ENCODE data around the gene TTLL9.
A peak's percentile ranks its signal among the peaks of the same experiment; 100 is the strongest.
"Not testable (repeated sequence)": the region's sequence is repeated elsewhere in the genome, so short reads cannot be mapped to it uniquely, and the experiment has no call there.

TTLL9 gene

GRCh38 chr20:31917962-31918412 lies 47.6 kb downstream of the TTLL9 start:
- not testable (repeated sequence) for DNase-seq (ENCODE audit: low spot score)

GRCh38 chr20:31918466-31919105 lies 48.2 kb downstream of the TTLL9 start:
- DNase-seq (ENCODE audit: low spot score) = no peak

DNA sequence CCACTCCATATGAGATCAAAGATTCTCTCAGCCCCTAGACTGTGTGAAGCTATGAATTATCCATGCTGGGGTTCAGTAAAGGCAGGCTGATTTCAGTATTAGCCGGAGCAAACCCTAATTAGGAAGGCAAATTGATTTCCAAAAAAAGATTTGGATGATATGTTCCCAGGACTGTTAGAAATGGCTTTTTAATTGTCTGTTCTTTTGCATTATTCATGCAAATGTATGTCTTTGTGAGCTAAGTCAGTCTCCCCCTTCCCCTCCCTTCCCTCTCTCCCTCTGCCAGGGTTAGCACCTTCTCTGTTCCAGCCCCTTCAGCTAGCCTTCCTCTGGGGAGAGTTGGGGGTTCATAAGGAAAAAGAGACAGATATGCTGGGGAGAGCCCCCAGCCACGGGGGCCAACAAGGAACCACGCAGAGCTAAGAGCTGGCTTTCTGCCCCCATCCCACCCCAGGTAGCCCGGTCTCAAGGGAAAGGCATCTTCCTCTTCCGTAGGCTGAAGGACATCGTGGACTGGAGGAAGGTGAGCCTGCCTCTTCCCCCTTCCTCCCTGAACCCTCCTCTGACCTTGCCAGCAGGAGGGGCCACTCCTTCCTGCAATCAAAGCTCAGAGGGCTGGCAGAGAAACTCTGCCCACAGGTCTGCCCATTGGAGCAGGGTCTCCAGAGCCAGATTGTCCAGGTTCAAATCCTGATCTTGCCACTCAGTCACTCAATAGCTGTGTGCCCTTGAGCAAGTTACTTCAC lies 49.1 kb downstream of the TTLL9 start:
- no peak for DNase-seq (ENCODE audit: low spot score)

DNA sequence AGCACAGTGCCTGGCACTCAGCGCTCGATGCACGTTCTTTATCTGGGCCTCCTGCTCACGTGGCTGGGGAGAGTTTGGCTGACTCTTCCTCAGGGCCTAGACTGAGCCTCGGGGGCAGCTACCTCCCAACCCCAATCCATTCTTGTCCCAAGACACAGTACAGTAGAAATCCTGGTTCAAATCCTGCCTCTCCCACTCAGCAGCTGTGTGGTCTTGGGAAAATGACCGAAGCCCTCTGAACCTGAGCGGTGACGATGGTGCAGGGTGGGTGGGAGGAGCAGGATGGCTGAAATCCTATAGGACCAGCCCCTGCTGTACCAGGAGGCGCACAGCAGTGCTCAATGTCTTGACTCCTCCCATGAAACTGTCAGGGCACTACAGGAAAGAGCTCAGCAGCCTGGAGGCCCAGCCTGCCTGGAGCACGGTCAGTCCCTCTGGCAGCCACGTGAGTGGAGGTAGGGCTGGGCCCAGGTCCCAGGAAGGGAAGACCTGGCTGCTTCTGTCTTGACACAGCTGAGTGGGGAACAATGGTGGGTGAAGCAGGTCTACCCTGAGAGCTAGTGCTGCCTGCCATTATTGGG lies 49.9 kb downstream of the TTLL9 start:
- DNase-seq (ENCODE audit: low spot score) = no peak

DNA sequence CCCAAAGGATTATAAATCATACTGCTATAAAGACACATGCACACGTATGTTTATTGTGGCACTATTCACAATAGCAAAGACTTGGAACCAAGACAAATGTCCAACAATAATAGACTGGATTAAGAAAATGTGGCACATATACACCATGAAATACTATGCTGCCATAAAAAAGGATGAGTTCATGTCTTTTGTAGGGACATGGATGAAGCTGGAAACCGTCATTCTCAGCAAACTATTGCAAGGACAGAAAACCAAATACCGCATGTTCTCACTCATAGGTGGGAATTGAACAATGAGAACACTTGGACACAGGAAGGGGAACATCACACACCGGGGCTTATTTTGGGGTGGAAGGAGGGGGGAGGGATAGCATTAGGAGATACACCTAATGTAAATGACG lies 51.0 kb downstream of the TTLL9 start:
- not testable (repeated sequence) for DNase-seq (ENCODE audit: low spot score)

DNA sequence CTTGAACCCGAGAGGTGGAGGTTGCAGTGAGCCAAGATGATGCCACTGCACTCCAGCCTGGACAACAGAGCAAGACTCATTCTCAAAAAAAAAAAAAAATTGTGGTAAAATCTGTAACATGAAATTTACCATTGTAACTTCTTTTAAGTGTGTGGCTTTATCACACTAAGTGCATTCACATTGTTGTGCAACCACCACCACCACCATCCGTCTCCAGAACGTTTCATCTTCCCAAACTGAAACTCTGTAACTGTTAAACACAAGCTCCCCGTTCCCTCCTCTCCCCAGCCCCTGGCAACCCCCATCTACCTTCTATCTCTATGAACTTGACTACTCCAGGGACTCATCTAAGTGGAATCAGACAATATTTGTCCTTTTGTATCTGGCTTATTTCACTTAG lies 51.7 kb downstream of the TTLL9 start:
- DNase-seq (ENCODE audit: low spot score) = no peak

DNA sequence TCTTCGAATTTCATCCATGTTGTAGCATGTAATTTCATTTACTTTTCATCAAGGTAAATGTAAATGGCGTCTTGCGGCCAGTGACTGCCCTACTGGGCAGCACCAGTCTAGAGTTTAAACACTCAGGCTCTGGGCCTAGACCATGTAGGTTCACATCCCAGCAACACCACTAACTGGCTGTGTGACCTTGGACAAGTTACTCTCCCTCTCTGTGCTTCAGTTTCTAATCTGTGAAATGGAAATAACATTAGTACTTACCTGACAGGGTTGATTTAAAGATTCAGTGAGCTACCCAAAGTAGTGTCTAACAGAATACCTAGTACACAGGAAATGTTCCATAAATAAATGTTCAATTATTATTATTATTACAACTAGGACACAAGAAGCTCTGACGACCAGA lies 52.2 kb downstream of the TTLL9 start:
- no peak for DNase-seq (ENCODE audit: low spot score)

GRCh38 chr20:31923388-31924331 lies 53.2 kb downstream of the TTLL9 start:
- peak; percentile 22 for DNase-seq (ENCODE audit: low spot score)

DNA sequence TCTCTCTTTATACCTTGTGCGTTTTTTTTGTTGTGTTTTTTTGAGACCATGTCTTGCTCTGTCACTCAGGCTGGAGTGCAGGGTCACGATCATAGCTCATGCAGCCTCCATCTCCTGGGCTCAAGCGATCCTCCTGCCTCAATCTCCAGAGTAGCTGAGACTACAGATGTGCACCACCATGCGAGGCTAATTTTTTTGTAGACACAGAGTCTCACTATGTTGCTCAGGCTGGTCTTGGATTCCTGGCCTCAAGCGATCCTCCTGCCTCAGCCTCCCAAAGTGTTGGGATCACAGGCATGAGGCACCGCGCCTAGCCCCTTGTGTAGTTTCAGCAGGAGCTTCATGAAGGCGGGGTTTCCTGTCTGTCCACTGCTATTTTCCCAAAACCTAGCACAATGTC lies 54.1 kb downstream of the TTLL9 start:
- DNase-seq (ENCODE audit: low spot score) = no peak

- no peak for DNase-seq (ENCODE audit: low spot score)
Observed at GRCh38 chr20:31925631-31926030, 55.2 kb downstream of the TTLL9 start.

GRCh38 chr20:31926493-31926892 lies 56.1 kb downstream of the TTLL9 start:
- DNase-seq (ENCODE audit: low spot score) = no peak

DNA sequence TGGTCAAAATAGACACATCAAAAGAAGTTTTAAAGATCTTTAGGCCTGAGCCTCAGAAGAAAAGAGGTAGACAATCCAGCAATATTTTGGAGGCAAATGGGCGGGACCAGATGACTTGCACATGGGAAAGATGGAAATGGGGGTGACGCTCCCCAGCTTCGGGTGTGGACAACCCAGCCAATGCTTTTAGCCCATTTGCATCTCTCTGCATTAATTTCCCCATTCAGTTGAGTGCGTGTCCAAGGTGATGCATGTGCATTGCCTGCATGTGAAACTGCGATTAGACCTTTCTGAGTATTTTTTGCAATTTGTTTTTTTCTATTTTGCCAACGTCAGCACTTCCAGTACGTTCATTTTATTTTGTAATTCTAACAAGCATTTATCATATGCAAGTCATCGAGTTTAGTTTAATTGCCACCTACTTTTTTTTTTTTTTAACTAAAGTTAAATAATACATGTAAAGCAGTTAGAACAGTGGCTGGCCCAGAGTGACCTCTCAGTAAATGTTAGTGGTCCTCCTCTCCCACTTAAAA lies 57.3 kb downstream of the TTLL9 start:
- DNase-seq (ENCODE audit: low spot score) = no peak

DNA sequence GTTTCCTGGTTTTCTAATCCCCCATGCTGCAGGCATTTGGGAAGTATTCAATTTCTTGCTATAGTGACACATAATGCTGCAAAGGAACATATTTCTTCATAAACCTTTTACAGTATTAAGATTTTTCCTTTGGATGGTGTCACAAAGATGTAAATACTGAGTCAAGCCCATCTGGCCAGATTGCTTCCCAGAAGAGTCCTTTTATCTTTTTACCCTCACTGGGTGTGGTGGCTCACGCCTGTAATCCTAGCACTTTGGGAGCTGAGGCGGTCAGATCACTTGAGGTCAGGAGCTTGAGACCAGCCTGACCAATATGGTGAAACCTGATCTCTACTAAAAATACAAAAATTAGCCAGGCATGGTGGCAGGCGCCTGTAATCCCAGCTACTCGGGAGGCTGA lies 59.2 kb downstream of the TTLL9 start:
- DNase-seq (ENCODE audit: low spot score) = not testable (repeated sequence)

GRCh38 chr20:31930779-31931178 lies 60.3 kb downstream of the TTLL9 start:
- no peak for DNase-seq (ENCODE audit: low spot score)

- DNase-seq (ENCODE audit: low spot score) = no peak
Observed at GRCh38 chr20:31933698-31934097, 63.3 kb downstream of the TTLL9 start.

- no peak for DNase-seq (ENCODE audit: low spot score)
Observed at GRCh38 chr20:31934491-31934890, 64.1 kb downstream of the TTLL9 start.

DNA sequence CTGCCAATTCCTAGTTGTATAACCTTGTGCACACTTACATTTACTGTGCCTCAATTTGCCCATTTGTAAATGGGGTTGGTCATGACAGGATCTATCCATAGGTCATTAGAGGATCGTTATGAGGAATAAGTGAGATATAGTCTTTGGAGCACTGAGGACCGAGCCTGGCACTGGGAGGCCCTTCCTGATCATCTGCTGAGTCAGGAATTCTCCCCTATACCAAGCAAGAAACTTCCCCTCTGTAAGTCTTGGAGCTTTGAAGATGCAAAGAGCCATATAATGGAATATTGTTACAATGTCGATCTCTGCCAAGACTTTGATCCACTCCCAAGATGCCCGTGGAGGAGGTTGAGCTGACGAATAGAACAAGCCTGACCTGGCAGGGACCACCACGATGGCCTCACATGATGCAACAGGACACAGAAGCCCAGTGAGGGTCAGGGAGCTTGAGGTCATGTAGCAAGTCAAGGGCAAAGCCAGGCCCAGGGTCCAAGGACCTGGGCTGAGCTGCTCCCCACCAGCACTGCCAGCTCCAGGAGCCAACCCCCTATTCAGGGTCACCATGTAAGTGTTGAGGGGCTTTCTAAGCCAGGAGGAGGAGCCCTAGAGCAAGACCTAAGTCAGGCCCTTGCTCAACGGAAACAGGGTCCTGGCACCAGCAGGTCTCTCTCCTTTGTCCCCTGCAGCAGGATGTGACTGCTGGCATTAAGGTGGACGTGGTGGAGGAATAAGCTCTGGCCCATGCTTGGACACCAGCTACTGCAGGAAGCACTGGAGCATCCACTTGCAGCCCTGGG lies 64.7 kb downstream of the TTLL9 start:
- peak; percentile 47 for DNase-seq (ENCODE audit: low spot score)

DNA sequence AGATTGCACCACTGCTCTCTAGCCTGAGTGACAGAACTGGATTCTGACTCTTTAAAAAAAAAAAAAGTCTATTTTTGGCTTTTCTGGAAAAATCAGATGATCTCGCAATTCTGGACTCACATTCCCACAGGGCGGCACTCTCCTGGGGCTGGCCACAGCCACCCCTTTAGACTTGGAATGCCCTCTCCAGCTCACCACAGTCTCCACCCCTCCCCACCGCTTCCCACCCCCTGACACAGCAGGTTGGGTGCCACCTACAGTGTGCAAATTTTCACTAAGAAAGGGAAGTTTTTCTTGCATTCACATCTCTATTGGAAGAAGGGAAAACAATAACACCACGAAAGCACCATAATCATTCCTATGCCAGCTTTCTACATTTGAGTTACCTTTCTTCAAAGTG lies 66.0 kb downstream of the TTLL9 start:
- DNase-seq (ENCODE audit: low spot score) = no peak

DNA sequence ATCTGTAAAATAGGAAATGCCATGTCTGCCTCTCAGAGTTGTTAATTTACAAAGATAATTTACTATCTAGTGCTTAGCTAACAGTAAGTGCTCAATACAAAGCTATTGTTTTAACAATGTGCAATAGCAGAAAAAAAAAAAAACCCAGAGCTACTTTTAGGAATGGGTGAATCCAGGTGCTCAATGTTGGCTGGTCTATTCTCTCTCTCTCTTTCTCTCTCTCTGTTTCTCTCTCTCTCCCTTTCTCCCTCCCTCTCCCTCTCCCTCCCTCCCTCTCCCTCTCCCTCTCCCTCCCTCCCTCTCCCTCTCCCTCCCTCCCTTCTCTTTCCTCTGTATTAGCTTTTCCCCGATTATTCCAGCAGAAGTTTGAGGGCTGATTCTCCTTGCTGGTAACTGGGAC lies 67.4 kb downstream of the TTLL9 start:
- no peak for DNase-seq (ENCODE audit: low spot score)

DNA sequence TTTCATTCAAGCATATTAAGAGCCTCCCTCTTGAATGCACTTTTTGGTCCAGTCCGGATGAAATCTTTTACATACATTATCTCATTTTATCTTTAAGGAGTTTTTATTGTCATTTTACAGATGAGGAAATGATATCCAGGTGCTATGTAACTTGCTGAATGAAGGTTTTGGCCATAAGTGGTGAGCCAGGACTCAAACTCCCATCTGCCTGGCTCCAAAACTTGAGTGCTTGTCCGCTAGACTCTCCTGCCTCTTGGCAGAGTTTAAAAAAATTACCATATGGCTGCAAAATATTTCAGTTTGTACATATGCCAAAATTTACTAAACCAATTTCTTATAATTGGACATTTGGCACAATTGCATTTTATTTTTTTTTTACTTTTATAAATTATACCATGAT lies 69.2 kb downstream of the TTLL9 start:
- DNase-seq (ENCODE audit: low spot score) = no peak

DNA sequence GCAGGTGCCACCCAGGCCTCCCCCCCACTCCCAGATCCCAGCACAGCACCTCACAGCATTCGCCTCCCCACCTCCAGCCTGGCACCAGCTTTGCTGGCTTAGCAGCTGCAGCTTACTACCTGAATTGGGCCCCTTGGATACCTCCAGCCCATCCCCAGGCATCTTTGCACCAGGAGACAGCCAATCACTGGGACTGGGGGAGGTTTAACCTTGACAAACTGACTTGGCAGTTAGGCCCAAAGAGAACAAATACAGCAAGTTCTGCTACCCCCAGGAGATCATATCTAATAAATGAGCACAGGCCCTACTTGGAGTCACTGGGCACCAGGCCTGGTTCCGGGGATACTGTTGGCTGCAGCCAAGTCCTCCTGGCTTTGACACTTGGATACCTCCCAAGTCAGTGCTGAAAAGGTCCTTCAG lies 72.6 kb downstream of the TTLL9 start:
- no peak for DNase-seq (ENCODE audit: low spot score)

Data from NAMALWA (cell line).